Raji (cell line): ENCODE results near the gene CD2AP.

Source experiments
- POLR2A ChIP-seq: IDR thresholded peaks from 2 replicates; pipeline ENCODE4 v1.6.1; 2011; ENCODE audit warnings: low read depth, low read length, control low read depth; ENCODE audit not compliant: insufficient read depth

CD2AP gene

GRCh38 chr6:47454713-47455396 is 22.7 kb upstream of the CD2AP start:
- no peak for TF ChIP-seq POLR2A

DNA sequence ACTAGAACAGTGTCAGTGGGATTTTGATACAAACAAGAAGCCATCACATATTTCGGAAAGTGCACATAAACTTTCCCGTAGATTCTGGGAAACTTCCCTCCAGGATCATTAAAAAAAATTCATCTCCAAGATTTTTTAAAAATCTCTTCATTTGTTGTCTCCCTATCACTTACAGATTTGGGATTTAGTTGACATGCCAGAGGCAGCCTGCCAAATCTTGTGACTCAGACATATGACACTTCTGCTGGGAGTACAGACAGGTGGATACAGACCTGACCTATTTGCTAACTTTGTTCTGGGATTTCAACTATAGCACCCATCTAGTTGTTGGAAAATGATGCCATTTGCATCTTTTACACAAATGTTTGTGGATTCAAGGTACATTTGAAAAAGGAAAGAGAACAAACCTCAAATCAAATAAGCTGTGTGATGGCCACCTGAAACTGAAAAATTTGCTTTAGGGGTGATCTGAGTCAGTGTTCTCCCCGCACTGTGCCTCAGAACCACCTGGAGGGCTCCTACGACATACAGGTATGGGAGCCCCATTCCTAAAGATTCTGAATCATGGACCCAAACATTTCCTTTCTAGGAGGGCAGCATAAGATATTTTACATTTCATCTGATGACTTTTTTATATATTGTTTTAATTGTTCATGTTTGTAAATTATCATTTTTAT is 21.9 kb upstream of the CD2AP start:
- TF ChIP-seq POLR2A = no peak

GRCh38 chr6:47456536-47456975 is 21.0 kb upstream of the CD2AP start:
- no peak for TF ChIP-seq POLR2A

GRCh38 chr6:47457370-47457769 is 20.2 kb upstream of the CD2AP start:
- no peak for TF ChIP-seq POLR2A

DNA sequence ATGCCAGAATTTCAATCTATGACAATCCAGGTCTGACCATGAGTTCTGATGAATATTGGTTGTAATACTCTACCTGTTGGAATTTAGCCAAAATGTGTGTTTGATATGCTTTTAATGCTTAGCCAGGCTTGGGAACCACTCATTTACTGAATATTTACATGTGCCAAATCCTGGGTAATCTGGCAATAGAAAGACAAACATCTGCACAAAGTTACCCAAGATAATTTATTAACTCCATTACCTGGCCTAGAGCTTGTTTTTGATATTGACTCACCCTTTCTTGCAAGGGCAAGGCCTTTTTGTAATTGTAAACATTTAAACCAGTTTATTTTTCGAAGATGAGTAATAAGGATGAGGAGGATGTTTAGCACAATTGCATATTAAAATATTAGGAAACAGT is 13.5 kb upstream of the CD2AP start:
- TF ChIP-seq POLR2A = no peak

GRCh38 chr6:47465117-47465516 is 12.5 kb upstream of the CD2AP start:
- TF ChIP-seq POLR2A = no peak

- TF ChIP-seq POLR2A = no peak
These were observed 5.7 kb upstream of the CD2AP start for GRCh38 chr6:47471911-47472310.

- no peak for TF ChIP-seq POLR2A
These were observed 3.7 kb upstream of the CD2AP start for GRCh38 chr6:47473791-47474346.

GRCh38 chr6:47475319-47475816 is 2.2 kb upstream of the CD2AP start:
- TF ChIP-seq POLR2A = no peak

- TF ChIP-seq POLR2A = no peak
These were observed 650 bp upstream of the CD2AP start for GRCh38 chr6:47476781-47477496.

- no peak; the same call in 1 of the 2 replicates for TF ChIP-seq POLR2A
These were observed 897 bp downstream of the CD2AP start for GRCh38 chr6:47478233-47479139.

DNA sequence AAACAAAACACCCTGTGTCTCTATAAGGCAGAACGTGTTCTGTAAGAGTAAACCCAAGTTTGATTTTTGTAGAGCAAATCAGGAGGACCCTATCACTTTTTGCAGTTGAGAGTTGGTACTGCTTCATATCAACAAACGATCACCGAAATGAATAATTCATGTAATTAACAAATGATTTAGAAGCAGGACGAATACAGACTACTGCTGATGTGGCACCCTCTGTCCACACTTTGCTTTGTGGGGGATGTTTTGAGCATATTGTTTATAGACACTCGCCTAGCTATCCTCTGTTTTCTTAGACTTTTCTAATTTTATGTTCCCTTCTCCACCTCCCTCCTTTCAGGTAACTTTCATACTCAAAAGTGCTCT is 1.5 kb downstream of the CD2AP start:
- 0 out of 2 replicates have a peak, but pooled peaks have one; percentile 22 for TF ChIP-seq POLR2A

DNA sequence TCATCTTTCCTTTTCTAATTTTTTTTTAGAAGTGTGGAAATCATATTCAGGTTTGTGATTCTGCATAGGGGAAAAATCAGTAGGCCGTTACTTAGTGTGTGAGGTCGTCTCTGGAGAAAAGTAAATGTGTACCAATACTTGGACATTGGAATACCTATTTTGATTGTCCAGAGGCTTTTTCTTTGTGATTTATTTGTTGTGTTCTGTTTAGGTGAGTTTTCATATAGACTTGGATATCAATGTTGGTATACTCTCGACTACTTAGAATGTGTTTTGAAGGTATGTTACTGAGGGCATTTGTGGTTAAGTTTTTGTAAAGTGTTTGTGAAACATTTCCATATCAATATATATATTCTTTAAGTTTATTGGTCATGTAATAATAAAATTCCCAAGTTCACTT is 2.3 kb downstream of the CD2AP start:
- TF ChIP-seq POLR2A = no peak

- TF ChIP-seq POLR2A = no peak
These were observed 4.2 kb downstream of the CD2AP start for GRCh38 chr6:47481806-47482205.

DNA sequence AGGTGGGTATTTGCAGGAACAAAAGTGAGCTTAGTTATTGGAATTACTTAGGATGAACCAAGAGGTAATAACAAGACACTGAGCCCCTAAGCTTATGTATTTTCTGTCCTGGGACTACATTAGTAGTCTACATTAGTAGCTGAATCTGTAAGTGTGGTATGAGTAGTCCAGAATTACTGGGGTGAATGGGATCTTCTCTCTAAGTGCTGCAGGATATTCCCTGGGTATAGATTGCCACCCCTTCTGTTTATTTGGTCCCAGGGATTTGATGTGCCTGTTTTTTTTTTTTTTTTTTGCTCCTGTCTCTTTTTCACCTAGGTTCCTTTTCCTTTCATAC is 5.9 kb downstream of the CD2AP start:
- no peak for TF ChIP-seq POLR2A

GRCh38 chr6:47483853-47484546 is 6.4 kb downstream of the CD2AP start:
- no peak for TF ChIP-seq POLR2A
